Activated CD4-positive, CD25-positive, alpha-beta regulatory T cell (primary cell): ENCODE data around the gene SBDS.
"Not testable (repeated sequence)": the region's sequence is repeated elsewhere in the genome, so short reads cannot be mapped to it uniquely, and the experiment has no call there.

Experiments
- DNase-seq, 4 experiments: peaks; one replicate each; lab custom pipeline; 2025; lab: John Stamatoyannopoulos, UW

The SBDS gene

DNA sequence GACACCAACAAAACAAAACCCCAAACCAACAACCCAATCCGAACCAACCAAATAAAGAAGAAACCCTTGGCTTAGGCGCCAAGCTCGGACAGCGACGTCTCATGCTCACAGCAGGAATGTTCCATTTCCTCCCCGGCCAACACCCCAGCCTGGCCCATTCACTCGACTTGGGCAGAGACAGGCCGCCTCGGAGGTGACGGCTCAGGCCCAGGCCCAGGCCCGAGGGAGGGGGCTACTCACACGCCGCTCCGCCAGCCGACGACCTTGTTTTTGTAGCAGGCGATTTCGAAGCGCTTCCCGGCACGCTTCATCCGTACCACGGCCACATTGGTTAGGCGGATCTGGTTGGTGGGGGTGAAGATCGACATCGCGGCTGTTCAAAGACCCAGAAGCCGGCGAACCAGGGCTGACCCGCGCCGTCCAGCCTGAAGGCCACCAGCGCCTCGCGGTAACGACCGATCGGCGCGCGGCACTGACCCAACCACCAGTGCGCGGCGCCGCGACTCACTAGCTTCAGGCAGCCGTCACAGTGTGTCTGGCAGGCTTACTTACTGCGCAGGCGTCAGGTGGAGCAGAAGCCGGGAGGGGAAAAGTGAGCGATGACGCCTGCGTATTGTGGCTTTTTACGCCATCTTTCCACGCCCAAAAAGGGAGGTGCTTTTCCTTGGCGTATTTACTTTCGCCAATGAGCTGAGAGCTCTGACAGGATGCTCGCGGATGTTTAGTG is at the start of gene SBDS:
SBDS (minus strand) TSS at position 537 of the 727 bp plus-strand sequence; CDS start at position 368, 169 bp downstream.
- DNase-seq: peak; percentile 69 to 82 (median 80)

DNA sequence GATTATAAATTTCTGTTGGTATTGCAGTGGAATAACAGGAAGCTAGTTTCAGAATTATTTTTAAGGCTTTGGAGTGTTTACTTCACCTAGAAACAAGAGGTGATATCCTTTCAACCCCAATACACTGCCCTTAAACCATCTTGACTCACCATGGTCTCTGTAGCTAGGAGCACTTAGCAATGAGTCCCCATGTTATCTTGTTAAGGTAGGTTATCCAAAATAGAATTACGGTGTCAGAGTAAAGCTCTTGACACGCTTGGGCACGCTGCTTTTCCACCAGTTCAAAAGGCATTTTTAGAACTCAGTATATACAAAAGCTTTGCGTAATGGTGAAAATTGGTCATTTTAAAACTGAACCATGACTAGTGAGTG is 48.2 kb upstream of the SBDS start:
- DNase-seq: not testable (repeated sequence)

DNA sequence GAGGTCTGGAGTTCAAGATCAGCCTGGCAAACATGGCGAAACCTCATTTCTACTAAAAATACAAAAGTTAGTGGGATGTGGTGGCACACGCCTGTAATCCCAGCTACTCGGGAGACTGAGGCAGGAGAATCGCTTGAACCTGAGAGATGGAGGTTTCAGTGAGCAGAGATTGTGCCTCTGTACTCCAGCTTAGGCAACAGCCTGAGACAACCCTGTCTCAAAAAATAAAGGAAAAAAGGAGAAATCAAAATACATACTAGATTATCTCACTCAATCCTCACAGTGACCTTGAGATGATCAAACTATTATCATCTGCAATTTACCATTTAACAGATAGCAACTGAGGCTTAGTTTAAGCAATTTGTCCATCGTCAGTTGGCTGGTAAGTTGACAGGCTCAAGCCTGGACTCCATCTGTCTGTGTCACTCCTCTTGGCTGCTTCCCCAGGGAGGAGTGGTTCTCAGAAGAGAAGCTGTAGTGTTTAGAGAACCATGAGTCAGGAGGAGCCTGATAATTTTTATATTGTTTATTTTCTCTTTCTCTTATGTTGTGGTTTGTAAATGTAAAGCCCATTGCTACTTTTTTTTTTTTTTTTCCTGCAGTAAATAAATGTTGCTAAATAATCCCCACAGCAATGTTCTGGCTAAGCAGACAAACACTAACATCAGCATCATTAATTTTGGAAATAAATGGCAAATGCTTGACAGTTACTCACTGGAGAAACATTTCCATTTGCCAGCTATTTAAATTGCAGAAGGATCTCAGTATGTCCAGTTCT is 47.6 kb upstream of the SBDS start:
- not testable (repeated sequence) for DNase-seq

- not testable (repeated sequence) for DNase-seq
Measured at GRCh38 chr7:67040832-67041231, 45.4 kb upstream of the SBDS start.

- not testable (repeated sequence) for DNase-seq
Measured at GRCh38 chr7:67036432-67037395, 41.3 kb upstream of the SBDS start.

- DNase-seq: no peak
Measured at GRCh38 chr7:67033251-67033650, 37.9 kb upstream of the SBDS start.

- not testable (repeated sequence) for DNase-seq
Measured at GRCh38 chr7:67031685-67032084, 36.3 kb upstream of the SBDS start.

DNA sequence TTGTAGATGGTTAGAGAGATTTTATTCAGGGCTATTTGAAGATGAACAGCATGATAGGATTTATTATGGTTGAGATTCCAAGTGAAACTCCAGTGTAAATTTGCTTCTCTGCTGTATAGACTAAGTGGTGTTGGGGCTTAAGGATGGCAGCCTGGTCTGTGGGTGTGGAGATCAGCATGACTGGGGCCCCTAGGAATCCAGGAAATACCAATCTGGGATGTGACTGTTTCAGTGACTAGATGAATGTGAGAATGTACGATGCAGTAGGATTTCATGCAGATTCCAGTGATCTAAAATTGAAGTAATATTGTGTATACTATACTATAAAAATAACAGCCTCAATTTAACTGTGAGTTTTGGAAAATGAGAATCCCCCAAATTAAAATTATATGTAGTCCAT is 30.1 kb upstream of the SBDS start:
- not testable (repeated sequence) for DNase-seq

- no peak for DNase-seq
Measured at GRCh38 chr7:67022511-67022910, 27.1 kb upstream of the SBDS start.

DNA sequence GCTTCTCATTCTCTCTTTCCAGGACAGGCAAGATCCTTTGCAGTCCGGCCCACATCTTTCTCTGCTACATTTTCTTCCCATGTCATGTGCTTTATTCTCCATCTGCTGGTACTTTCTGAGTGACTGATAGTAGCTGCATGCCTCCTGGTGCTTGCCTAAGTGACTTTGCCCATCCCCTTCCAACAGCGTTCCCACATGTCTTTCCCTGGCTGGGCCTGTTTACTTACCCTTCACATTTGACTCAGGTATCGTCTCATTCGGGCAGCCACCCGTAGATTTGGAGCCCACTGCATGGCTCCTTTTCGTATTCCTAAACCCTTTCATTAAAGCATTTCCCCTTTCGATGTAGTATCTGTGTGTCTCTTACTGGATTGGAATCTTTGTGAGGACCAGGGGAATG is 25.9 kb upstream of the SBDS start:
- no peak for DNase-seq

DNA sequence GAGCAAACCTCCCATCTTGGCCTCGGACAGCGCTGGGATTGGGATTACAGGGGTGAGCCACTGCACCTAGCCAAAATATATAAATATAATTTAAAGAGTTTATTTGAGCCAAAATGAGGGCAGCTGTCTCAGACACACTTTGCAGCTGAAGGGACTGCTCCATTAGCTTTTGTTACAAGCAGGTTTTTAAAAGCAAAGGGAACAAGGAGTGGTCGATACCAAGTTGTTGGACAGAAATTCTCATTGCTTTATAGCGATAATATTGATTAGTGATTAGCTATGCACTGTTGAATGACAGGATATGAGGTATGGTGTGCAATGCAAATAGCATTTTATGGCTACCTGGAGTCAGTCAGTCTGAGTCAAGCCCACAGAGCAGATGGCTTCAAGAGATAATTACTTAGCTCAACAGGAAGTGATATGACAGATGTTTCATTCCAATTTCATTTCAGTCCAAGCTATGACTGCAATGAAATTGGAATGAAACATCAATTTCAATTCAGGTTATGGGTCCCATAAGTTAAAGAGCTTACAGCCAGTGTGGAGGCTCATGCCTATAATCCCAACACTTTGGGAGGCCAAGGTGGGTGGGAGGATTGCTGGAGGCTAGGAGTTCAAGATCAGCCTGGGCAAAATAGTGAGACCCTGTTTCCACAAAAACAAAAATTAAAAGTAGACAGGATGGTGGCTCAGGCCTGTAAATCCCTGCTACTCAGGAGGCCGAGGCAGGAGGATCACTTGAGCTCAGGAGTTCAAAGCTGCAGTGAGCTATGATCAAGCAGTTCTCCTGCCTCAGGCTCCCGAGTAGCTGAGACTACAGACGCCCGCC is 24.4 kb upstream of the SBDS start:
- DNase-seq: no peak

- DNase-seq: no peak
Measured at GRCh38 chr7:67018940-67019339, 23.6 kb upstream of the SBDS start.

DNA sequence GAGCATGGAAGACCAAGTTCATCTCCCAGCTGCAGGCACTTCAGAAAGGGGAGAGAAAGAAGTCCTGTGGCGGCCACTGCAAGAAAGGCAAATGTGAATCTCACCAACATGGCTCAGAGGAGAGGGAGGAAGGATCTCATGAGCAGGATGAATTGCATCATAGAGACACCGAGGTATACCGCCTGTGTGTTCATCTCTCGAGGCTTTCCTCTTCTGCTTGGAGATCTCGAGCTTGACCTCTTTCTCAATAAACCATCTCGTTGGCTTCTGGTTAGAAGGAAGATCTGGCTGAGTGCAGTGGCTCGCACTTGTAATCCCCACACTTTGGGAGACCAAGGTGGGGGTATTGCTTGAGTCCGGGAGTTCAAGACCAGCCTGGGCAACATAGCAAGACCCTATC is 22.6 kb upstream of the SBDS start:
- not testable (repeated sequence) for DNase-seq

DNA sequence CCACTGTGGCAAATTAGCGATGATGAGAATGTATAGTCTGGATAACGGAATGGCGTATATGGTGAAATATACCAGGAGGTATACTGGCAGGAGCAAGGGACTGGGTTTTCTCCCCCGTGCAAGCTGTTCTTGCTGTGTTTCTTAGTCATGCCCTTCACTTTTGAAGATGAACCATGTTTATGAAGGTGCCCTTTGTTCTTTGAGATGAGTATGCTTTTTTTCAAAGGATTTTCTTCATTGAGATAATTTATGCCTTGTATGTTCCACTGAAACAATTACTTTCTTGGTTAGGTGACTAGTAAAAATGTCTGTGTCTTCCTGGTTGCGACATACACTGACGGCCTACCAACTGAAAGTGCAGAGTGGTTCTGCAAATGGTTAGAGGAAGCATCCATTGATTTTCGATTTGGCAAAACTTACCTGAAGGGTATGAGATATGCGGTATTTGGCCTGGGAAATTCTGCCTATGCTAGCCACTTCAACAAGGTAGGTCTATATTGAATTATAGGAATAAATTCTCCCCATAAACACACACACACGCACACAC is 18.8 kb upstream of the SBDS start:
- DNase-seq: not testable (repeated sequence)

GRCh38 chr7:67009677-67010076 is 14.3 kb upstream of the SBDS start:
- not testable (repeated sequence) for DNase-seq

- DNase-seq: no peak
Measured at GRCh38 chr7:67008260-67008659, 12.9 kb upstream of the SBDS start.

DNA sequence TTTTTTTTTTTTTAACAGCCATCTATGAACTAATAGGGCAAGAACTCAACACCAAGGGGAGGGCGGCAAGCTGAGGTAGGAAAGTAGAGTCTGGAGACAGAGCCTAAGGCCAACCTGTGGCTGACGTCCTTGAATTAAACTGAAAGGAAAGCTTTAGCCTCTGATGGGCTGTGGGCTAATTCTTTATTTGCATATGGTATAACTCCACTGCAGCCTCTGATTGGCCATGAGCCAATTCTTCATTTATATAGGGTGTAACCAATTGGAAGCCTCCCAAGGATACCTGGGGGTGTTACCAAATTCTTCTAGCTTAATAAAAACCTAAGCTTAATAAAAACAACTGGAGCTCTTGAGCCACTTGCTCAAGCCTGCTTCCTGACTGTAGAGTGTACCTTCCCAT is 11.6 kb upstream of the SBDS start:
- no peak for DNase-seq

GRCh38 chr7:67004145-67004544 is 8.8 kb upstream of the SBDS start:
- DNase-seq: not testable (repeated sequence)

DNA sequence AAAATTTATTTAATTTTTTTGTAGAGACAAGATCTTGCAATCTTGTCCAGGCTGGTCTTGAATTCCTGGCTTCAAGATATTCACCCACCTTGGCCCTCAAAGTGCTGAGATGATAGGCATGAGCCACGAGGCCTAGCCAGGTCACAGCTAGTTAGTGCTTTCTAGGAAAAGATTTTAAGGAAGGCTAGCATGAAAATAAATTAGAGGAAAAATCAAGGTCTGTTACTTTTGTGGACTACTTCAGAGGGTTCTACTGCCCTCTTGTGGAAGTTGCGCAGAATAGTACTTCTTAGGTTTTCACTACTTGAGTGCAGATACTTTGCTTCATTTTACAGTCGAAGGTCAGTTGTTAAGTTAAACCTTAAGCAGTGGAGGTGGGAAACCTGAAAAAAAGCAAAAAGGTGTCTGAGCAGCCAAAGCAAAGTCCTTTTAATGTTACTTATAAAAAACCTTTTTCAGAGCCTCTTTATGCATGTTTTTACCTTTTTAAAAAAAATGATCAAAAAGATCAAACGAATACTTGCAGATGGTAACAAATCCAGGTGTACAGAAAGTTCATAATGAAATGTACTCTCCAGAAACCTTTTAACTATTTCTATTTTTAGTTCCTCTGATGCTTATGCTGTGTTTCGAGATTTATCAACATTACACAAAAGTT is 5.3 kb upstream of the SBDS start:
- DNase-seq: not testable (repeated sequence)

DNA sequence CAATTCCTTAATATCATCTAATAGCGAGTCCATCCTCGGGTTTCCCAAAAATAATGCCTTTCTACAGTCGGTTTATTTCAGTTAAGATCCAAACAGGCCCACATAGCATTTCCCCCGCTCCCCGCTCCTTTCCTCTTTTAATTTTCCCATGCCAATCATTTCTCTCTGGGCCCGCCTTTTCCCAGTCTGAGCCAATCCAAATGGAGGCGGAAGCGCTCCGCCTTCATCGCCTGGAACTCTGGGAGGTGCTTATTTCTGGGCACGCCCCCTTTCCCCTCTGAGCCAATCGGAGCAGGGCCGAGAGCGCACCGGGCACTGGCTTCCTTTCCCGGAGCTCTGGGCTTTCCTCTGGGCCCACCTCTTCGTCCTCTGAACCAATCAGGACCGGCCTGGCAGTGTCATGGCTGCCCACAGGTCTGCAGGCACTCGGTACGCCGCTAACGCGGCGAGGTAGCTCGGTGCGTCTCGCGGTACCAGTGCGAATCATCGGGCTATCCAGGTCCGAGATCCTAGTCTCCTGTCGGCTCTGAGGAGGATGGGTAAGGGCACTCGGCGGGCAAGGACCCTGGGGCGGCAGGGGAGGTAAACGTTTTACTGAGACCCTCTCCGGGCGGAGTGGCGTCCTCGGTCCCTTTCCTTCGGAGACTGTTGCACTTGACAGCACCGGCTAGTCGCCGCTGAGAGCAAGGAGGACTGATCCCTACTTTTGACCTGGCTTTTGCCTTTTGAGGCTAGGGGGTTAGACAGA is 1.2 kb upstream of the SBDS start, which contains the start of gene TYW1:
TYW1 (plus strand) TSS at position 390 of the 748 bp plus-strand sequence; CDS start at position 536, 146 bp downstream.
- peak; percentile 93 to 95 (median 94) for DNase-seq
